CD14-positive monocyte (primary cell): ENCODE results near the gene PTPRN2. TPM values are rescaled to one million over a fixed set of nuclear protein-coding genes. Genes with fewer than 3 reads are reported as not detected.

Source experiments
- DNase-seq, 3 donors: peaks; one replicate each; pipeline ENCODE4 v3.0.0-alpha.2; 2011 to 2022
- H2AFZ ChIP-seq: 2 replicates; pipeline ENCODE4 v1.6.0; 2012; ENCODE audit warnings: mild to moderate bottlenecking, low read depth, low read length, inconsistent platforms; ENCODE audit not compliant: insufficient read depth, poor library complexity, severe bottlenecking
- H3K27ac ChIP-seq, 2 donors: 1 replicate in 1 of 2; 2 replicates in 1 of 2; pipeline ENCODE4 v1.5.1; 2012 to 2013; ENCODE audit warnings: low read length in 2 of 2, control low read depth in 1 of 2, inconsistent platforms in 1 of 2, low read depth in 1 of 2, mild to moderate bottlenecking in 1 of 2
- H3K27me3 ChIP-seq, 2 donors: one replicate each; pipeline versions ENCODE4 v1.6.0 to v1.6.1; 2011 to 2013; ENCODE audit warnings: low read length in 2 of 2; ENCODE audit not compliant: control insufficient read depth in 2 of 2, insufficient read depth in 2 of 2
- H3K36me3 ChIP-seq, 2 donors: replicated peaks in 1 of 2; 1 replicate in 1 of 2; 2 replicates in 1 of 2; pipeline versions ENCODE4 v1.5.1 to v1.6.1; 2012 to 2013; ENCODE audit warnings: low read length in 2 of 2, control low read depth in 1 of 2, inconsistent platforms in 1 of 2, mild to moderate bottlenecking in 1 of 2; ENCODE audit not compliant: insufficient read depth in 2 of 2, control insufficient read depth in 1 of 2
- H3K4me1 ChIP-seq, 2 donors: 1 replicate in 1 of 2; 2 replicates in 1 of 2; pipeline versions ENCODE4 v1.5.1 to v1.6.1; 2012 to 2013; ENCODE audit warnings: low read length in 2 of 2, control low read depth in 1 of 2, inconsistent platforms in 1 of 2, mild to moderate bottlenecking in 1 of 2, moderate library complexity in 1 of 2; ENCODE audit not compliant: insufficient read depth in 2 of 2, control insufficient read depth in 1 of 2
- H3K4me2 ChIP-seq: replicated peaks from 2 replicates; pipeline ENCODE3; 2012; ENCODE audit warnings: low read length, moderate library complexity, mild to moderate bottlenecking; ENCODE audit not compliant: poor library complexity, severe bottlenecking; ENCODE audit errors: extremely low read depth
- H3K4me3 ChIP-seq, 3 experiments: fragments of 200-600 bp in 1 of 3; sonication (generic) in 1 of 3; replicated peaks in 1 of 3; 1 replicate in 2 of 3; 2 replicates in 1 of 3; pipeline ENCODE4 v1.5.1; 2011 to 2013; ENCODE audit warnings: low read length in 3 of 3, mild to moderate bottlenecking in 3 of 3, control low read depth in 2 of 3, low read depth in 2 of 3, inconsistent platforms in 1 of 3, moderate library complexity in 1 of 3
- H3K79me2 ChIP-seq: 2 replicates; pipeline ENCODE4 v1.6.0; 2012; ENCODE audit warnings: mild to moderate bottlenecking, control low read depth, inconsistent platforms, low read length, moderate library complexity; ENCODE audit not compliant: insufficient read depth
- H3K9ac ChIP-seq: 2 replicates; pipeline ENCODE4 v1.6.0; 2017; ENCODE audit warnings: low read length, mild to moderate bottlenecking; ENCODE audit not compliant: insufficient read depth, poor library complexity, severe bottlenecking
- H3K9me3 ChIP-seq, 2 donors: replicated peaks in 1 of 2; 1 replicate in 1 of 2; 2 replicates in 1 of 2; pipeline versions ENCODE4 v1.5.1 to v1.6.1; 2012 to 2013; ENCODE audit warnings: low read length in 2 of 2, control low read depth in 1 of 2; ENCODE audit not compliant: control insufficient read depth in 1 of 2, insufficient read depth in 1 of 2
- H4K20me1 ChIP-seq: 2 replicates; pipeline ENCODE4 v1.6.0; 2012; ENCODE audit warnings: mild to moderate bottlenecking, low read length, control low read depth, moderate library complexity; ENCODE audit not compliant: insufficient read depth
- H3K27ac Mint-ChIP-seq, 7 donors: one replicate each; pipeline ENCODE4 v1.8.0; 2020; ENCODE audit warnings: mild to moderate bottlenecking in 7 of 7, mixed read lengths in 7 of 7, moderate library complexity in 6 of 7, inconsistent platforms in 2 of 7
- H3K27me3 Mint-ChIP-seq, 3 donors: one replicate each; pipeline ENCODE4 v1.8.0; 2021 to 2022; ENCODE audit warnings: low read depth in 3 of 3, mild to moderate bottlenecking in 3 of 3, mixed read lengths in 3 of 3, moderate library complexity in 3 of 3, inconsistent platforms in 1 of 3
- H3K36me3 Mint-ChIP-seq, 2 donors: one replicate each; pipeline ENCODE4 v1.8.0; 2020; ENCODE audit warnings: mixed read lengths in 2 of 2, inconsistent platforms in 1 of 2, mild to moderate bottlenecking in 1 of 2
- H3K4me1 Mint-ChIP-seq: one replicate; pipeline ENCODE4 v1.8.0; 2020; ENCODE audit warnings: mild to moderate bottlenecking, mixed read lengths
- H3K4me3 Mint-ChIP-seq, 2 donors: one replicate each; pipeline ENCODE4 v1.8.0; 2020; ENCODE audit warnings: mild to moderate bottlenecking in 2 of 2, mixed read lengths in 2 of 2, moderate library complexity in 1 of 2
- H3K9me3 Mint-ChIP-seq, 7 donors: one replicate each; pipeline ENCODE4 v1.8.0; 2020 to 2022; ENCODE audit warnings: mixed read lengths in 7 of 7, mild to moderate bottlenecking in 6 of 7, moderate library complexity in 6 of 7, inconsistent platforms in 2 of 7
- CTCF ChIP-seq: fragments of 200-600 bp; IDR thresholded peaks from one replicate; pipeline ENCODE4 v1.8.0; 2022; ENCODE audit warnings: antibody characterized with exemption, mild to moderate bottlenecking
- WGBS: methylation state at CpG from one replicate; pipeline ENCODE4 v1.1.5; 2013; ENCODE audit warnings: missing lambda C conversion rate; ENCODE audit not compliant: insufficient coverage; 5-methylcytosine and 5-hydroxymethylcytosine counted together
- intact Hi-C, 2 donors: fragments of 100-400 bp; cut with micrococcal nuclease; formaldehyde crosslinking; loops; one replicate each; pipeline versions ENCODE4 v1.15.0 to v1.15.1; 2023
- polyA plus RNA-seq, 3 donors: library from polyadenylated mRNA; depleted of rRNA in 1 of 3; unstranded in 2 of 3; stranded (reverse) in 1 of 3; fragments of 300-500 nt in 2 of 3; fragments of >200 nt in 1 of 3; fragmentation: Illumina TruSeq in 2 of 3; gene quantifications; 1 replicate in 2 of 3; 2 replicates in 1 of 3; pipeline ENCODE4 v1.2.3, GENCODE V29; 2012 to 2021

The PTPRN2 gene
- polyA plus RNA-seq, 3 donors, result 0.25 to 1.4 (median 0.97) TPM

DNA sequence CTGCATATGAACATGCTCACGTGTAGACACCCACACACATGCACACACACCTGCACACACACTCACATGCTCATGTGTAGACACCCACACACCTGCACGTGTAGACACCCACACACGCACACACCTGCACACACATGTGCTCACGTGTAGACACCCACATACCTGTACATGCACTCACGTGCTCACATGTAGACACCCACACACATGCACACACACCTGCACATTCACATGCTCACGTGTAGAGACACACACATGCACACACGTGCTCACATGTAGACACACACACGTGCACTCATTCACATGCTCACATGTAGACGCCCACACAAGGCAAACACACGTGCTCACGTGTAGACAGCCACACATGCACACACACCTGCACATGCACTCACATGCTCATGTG is 275.8 kb downstream of the PTPRN2 start:
- H3K4me3 ChIP-seq, result no peak overlapping the region
- no peaks in the 10 kb centered on the region for H3K79me2 ChIP-seq
- Mint-ChIP-seq H3K4me3 (no peak overlapping the region), H3K9me3 (peaks cover 51 to 73% (median 68%) of the 10 kb centered on the region in 7 donors), H3K36me3 (no peaks in the 10 kb centered on the region), H3K4me1 (no peaks in the 10 kb centered on the region), H3K27me3 (peaks cover 0 to 4% (median 2%) of the 10 kb centered on the region in 3 donors), H3K27ac (no peak overlapping the region)
- intact Hi-C loops, result no loop called here
- no peak for TF ChIP-seq CTCF
- no peaks in the 10 kb centered on the region for H3K4me1 ChIP-seq
- DNase-seq, result no peak
- peaks cover 76 to 78% of the 10 kb centered on the region in 2 donors for H3K9me3 ChIP-seq
- H3K27ac ChIP-seq, result no peak overlapping the region
- H3K27me3 ChIP-seq, result no peaks in the 10 kb centered on the region
- no peak overlapping the region for H2AFZ ChIP-seq
- H3K4me2 ChIP-seq, result no peak overlapping the region
- H4K20me1 ChIP-seq, result no peaks in the 10 kb centered on the region
- H3K9ac ChIP-seq, result no peak overlapping the region
- WGBS, result 95% methylated on average over 11 of the region's 11 CpGs
- no peaks in the 10 kb centered on the region for H3K36me3 ChIP-seq

GRCh38 chr7:158310924-158311666 is 276.5 kb downstream of the PTPRN2 start:
- Histone ChIP-seq H3K4me3 (no peak overlapping the region), H3K9ac (no peak overlapping the region), H3K4me2 (no peak overlapping the region), H3K9me3 (peaks cover 74 to 75% of the 10 kb centered on the region in 2 donors), H2AFZ (no peak overlapping the region), H3K27me3 (no peaks in the 10 kb centered on the region), H4K20me1 (no peaks in the 10 kb centered on the region), H3K4me1 (no peaks in the 10 kb centered on the region), H3K79me2 (no peaks in the 10 kb centered on the region), H3K27ac (no peak overlapping the region), H3K36me3 (no peaks in the 10 kb centered on the region)
- Mint-ChIP-seq H3K27me3 (peaks cover 0 to 3% (median 0%) of the 10 kb centered on the region in 3 donors), H3K27ac (no peak overlapping the region), H3K4me1 (no peaks in the 10 kb centered on the region), H3K9me3 (peaks cover 44 to 69% (median 62%) of the 10 kb centered on the region in 7 donors), H3K4me3 (no peak overlapping the region), H3K36me3 (no peaks in the 10 kb centered on the region)
- intact Hi-C loops, result no loop called here
- WGBS, result 87% methylated on average over 10 of the region's 17 CpGs
- TF ChIP-seq CTCF, result no peak
- DNase-seq, result no peak
